DMS 273 (cell line): ENCODE data around the gene TOB1.
"Not testable (repeated sequence)": the region's sequence is repeated elsewhere in the genome, so short reads cannot be mapped to it uniquely, and the experiment has no call there.

Experiments used
- DNase-seq: peaks from one replicate; lab custom pipeline; 2025; ENCODE audit not compliant: unreplicated experiment; lab: John Stamatoyannopoulos, UW

The TOB1 gene

DNA sequence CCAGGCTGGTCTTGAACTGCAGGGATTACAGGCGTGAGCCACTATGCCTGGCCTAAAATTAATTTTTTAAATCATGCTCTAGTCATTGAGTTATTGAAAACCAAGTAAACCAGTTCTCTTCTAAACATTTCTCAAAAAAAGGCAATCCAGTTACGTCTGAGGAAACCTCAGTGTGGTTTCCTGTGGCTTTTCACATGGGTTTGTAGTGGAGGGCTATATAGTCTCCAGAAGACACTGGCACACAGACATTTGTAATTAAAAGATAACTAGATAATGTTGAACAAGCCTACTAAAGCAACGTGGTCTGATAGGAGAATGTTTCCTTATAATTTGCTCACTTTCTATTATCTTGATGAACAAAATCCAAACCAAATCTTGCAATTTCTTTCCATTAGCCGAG is 5.2 kb upstream of the TOB1 start:
- DNase-seq = no peak

DNA sequence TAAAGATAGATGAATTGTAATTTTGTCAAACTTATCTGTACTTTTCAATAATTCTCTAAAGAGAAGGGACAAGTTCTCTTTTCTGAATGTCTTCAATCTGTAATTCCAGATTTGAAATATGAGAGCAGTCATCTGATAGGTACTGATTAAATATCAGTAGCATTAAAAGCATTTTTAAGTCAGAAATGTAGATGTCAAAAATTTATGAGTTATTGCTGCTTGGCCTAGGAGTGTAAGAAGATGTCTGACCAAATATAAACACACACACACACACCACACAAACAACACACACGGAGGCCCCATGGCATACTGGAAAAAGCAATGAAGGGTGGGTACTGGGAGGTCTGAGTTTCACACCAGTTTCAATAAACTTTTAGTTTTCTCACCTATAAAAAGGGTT is 2.4 kb upstream of the TOB1 start:
- DNase-seq = no peak

DNA sequence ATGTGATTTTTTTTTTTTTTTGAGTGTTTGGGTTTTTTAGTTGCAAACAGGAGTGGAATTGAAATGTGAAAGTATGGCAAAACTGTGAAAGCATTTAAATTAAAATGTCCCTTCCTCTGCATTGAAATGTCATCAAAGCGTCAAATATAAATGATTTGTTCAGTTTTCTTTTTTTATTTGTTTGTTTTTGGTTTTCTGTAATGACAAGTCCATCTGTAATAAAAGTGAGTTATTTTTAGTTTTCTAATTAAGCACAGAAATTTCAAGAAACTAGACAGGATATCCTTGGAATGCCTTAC is 1.9 kb upstream of the TOB1 start:
- no peak for DNase-seq

DNA sequence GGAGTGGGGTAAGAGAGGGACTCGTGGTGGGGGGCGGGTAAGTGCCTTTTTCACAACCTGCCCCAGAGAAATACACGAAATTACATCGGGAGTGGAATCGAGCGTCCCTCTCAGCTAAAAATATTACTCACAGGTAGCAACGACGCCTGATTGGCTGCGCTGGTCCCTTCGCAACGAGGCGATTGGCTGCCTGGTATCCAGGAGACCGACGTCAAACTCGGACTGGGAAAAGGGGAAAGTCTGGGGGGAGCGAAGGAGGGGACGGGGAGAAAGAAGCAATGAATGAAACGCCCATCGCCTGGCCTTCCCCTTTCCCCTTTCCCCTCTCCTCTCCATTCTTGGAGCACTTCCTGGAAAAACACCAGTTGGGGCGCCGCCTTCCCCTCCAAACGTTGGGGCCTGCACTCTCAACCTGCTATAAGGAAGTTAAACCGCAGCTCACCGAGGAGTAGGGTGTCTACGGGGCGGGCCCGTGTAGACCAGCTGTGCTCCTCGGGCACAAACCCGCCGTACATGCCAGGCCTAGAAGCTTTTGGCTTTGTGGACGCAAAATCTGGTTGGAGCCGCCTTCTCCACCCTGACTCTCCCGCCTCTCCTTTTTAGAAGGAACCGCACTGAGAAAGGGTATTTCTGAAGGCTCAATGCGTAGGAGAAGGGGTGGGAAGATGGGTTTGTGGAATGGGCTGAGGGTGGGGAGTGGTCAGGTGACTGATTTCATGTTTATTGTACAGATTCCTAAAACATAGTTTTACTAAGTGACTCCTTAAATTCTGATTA is 1.4 kb upstream of the TOB1 start:
- peak; percentile 99 for DNase-seq

DNA sequence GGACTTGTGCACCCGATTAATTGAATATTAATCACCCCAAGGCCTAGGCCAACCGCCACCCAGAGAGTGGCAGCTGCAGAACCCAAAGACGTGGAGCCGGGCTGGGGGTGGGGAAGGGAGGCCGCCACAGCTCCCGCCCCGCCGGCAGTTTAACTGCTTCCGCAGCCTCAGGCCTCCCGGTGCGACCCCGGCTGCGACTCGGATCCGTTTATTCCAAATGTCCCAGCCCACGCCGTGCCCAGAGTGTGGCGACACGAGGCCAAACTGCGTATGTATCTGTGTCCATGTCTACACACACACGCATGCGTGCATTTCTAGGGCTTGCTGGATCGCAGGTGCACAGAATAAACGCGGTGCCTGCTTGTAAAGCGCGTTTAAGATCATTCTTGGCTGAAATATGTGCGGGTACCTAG is 802 bp upstream of the TOB1 start:
- peak; percentile 93 for DNase-seq

DNA sequence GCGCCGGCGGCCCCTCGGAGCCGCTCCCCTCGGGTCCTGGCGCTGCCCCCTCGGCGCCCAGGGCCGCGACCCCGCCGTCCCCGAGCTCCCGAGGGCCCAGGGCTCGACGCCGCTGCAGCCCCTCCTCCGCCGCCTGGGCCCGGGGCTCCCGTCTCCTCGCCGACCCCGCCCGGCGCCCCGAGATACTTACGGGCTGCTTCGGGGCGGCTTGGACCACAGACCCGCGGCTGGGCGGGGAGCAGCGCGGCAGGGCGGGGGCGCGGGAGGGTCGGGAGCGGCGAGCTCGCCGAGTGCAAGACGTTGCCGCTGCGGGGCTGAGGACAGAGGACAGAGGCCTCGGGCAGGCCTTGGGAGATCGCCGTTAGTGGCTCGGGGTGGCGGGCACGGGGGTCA is 290 bp downstream of the TOB1 start:
- no peak for DNase-seq

DNA sequence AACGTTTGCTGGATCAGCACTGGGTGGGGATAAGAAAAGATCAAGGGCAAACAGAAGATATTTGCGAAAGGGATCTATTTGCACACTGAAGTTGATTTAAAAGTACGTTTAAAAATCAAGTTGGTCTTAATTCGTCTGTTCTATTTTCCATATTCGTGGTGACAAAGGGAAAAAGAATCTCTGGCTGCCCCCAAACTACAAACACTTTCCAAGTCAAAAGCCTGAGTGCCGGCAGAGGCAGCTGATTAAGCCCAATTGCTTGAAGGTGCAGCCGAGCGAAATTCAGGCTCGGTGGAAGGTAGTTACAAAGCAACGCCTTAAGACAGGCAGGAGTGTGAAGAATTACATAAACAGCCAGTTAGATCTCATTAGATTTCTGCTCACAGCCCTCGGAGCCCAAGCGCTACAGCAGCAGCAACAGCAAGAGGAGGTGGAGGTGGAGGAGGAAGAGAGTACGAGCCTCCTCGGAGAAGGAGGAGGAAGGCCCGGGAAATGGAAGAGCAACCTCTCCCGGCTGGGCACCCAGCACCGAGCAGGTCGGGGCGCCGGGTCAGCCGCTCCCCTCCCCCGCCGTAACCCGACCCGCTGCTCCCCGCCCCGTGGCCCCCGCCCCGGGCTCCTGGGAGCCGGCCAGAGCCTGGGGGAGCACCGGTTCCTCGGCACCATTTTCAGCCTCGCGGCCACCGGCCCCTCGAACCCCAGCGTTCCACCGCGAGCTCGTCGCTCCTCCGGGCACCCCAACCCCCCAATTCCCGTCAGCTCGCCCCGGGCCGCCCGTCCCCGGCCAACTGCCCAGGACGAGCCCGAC is 890 bp downstream of the TOB1 start:
- peak; percentile 82 for DNase-seq

DNA sequence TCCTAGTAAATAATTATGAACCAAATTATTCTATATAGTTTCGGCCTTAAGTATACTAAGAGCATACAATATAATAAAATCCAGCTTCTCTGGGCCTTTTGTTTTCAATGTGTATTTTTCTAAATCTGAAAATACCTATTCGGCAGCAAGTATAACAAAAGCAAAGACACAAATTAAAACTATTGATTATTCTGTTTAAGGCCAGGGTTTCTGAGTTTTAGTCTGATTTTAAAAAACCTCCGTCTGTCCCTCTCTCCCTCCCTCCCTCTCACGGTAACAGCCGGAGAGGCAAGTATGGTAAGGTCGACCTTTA is 1.5 kb downstream of the TOB1 start:
- no peak for DNase-seq

DNA sequence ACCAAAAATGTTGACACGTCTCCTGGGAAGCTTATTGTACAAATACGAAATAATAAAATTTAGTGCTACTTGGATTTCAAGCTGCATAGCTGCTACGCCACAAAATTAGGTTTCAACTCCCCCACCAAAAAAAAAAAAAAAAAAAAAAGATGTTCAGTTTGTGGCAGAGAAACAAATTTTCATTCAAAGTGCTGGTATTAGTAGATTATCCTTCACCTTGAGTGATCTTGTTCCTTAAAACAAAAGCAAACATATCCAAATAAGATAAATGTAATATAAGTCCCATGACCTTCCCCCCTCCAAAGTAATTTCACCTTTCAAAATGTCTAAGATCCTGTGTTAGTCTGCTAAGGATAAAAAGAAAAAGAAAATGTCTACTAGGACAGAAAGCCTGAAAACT is 2.2 kb downstream of the TOB1 start:
- DNase-seq = no peak

DNA sequence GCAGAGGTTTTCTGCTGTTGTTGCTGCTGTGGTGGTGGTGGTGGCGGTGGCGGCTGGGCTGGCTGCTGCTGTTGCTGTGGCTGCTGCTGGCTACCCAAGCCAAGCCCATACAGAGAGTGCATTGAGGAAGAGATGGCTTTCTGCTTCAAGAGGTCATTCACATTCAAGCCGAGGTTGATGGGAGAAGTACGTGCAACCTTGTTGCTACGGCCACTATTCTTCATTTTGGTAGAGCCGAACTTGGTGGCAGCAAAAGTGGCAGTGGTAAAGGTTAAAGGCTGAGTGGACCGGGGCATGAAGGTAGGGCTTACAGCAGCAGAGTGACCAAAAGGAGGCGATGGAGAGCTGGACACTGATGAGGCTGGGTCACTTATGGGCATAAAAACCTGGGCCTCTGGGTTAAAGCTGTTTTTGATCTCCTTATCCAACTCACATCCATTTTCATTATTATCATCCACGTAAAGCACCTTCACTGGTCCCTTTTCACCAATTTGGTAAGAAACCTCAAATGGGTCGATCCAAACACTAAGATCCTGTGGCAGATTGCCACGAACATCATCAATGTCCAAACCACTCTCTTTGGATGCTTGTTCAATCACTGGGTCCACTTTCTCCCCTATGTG is 2.8 kb downstream of the TOB1 start:
- peak; percentile 58 for DNase-seq

DNA sequence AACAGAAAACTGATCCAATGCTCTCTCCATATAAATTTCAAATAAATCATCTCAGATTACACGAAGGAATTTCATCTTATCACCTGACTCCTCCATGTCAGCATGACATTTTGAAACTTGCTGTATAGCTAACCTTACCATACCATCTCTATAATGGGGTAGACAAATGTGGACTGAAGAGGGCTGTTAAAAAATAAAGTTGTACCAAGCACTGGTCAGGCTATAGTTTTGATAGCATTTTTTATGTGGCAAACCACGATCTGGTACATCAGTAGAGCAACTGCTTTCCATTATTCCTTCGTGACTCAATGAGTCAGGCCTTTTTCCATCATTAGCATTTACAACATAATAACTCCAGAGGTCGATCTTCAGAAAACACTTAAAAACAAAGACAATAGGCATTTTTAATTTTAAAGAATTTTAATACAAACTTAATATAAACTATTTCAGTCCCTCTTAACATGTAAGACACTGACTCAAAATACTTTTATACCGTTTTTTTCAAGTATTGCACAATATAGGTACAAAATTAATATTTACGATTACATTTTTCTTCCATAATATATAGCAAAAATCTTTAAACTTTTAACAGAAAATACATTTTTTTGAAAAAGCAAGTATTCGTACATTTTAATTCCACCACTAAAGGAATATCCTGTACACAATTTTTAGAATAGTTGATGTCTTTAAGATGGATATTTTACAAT is 4.2 kb downstream of the TOB1 start:
- no peak for DNase-seq

DNA sequence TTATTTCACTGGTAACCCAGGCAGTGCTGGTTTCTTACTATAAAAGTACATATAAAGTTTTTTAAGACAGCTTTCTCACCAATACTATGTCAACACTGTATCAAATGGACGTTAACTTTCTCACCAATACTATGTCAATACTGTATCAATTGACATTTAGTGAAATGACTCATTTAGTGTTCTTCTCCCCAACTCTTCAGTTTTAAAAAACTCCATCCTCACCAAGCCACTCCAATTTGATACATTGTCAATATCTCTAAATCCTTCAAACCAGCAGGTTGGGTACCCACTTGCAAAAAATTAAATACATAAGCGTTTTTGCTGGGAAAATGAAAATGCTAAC is 4.8 kb downstream of the TOB1 start:
- DNase-seq = no peak

DNA sequence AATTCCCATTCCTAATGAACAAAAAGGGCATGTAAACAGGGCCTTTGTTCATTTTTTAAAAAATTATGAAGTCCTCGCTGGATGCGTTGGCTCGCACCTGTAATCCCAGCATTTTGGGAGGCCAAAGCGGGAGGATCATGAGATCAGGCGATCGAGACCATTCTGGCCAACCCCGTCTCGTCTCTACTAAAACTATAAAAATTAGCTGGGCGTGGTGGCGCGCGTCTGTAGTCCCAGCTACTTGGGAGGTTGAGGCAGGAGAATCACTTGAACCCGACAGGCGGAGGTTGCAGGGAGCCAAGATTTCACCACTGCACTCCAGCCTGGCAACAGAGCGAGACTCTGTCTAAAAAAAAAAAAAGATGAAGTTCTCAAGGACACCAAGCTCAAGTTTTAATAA is 6.4 kb downstream of the TOB1 start:
- DNase-seq = not testable (repeated sequence)

DNA sequence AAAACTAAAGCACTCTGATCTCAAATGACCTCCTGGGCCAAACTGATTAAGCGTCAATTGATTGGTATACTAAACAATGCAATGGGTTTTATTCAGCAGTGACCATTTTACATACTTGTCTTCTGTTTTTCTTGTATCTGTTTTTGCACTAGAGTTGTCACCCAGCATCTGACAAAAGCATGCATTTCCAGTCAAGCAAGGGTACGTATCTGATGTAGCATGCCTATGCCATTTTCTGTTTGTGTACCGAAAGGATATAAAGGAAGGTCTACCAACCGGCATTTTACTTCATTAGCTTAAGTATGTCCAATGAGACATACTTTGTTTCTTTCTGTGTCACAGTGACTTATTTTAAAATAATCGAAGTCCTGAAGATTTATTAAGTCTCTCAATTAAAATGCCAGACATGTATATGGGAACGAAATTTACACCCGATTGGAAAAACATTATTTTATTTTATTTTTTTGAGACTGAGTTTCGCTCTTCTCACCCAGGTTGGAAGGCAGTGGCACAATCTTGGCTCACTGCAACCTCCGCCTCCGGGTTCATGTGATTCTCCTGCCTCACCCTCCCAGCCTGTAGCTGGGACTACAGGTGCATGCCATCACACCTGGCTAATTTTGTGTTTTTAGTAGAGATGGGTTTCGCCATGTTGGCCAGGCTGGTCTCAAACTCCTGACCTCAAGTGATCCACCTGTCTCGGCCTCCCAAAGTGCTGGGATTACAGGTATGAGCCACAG is 7.5 kb downstream of the TOB1 start:
- no peak for DNase-seq

DNA sequence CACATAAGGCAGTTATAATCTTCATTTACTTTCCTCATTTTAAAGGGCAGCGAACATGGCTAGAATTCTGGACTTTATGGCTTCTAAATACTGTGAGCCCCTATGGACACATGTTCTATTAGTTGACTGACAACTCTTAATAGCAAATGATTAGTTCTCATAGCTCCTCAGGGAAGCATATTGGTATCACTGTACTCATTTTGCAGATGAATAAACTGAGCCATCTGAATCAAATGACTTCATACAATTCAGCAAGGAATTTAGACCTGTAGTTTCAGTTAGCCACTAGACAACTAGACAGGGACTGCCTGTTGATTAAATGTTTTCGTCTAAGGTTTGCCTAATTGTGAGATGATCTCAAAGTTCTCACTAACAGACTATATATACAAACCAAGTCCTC is 9.7 kb downstream of the TOB1 start:
- no peak for DNase-seq

DNA sequence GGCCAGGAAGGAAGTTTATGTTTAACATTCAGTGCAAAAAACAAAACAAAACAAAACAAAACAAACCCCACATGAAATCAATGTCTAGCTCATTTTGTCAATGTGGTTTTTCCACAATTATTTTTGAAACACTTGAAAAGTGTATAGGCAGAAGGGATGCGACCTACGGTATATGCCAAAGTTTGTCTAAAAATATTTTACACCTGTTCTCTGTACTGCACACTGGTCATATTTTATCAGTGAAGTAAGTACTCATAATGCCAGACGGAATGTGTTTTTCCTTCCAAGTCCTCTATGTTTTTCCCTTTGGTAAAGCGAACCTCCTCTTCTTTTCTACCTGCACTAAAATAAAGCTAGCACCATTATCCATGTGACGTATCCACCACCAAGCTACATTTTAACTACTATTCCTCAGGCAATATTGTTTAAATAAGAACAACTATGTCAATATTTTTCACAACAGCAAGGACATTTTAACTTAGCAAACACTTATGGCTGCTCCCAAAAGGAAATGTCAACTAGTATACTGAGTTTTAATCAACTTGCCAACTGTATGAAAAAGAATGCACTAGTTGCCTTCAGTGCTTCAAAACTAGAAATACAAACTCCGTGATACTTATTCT is 10.3 kb downstream of the TOB1 start:
- no peak for DNase-seq

DNA sequence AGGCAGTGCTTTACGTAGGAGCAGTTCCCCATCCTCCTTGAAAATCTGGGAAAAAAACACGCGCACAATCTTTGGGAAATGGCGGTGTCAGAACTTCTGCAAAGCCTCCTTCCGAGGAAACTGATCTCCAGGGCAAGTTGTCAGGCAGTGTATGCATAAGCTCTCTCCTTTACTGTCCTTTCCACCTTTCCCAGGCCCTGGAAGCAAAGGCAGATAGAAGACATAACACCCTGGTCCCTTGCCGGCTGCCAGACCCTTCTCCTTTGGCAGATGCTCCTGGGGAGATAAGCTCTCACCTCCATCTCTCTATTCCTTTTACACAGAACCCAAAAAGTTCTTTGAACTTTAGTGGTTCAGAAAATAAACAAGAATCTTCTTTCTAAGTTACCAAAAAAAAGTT is 12.4 kb downstream of the TOB1 start:
- no peak for DNase-seq

DNA sequence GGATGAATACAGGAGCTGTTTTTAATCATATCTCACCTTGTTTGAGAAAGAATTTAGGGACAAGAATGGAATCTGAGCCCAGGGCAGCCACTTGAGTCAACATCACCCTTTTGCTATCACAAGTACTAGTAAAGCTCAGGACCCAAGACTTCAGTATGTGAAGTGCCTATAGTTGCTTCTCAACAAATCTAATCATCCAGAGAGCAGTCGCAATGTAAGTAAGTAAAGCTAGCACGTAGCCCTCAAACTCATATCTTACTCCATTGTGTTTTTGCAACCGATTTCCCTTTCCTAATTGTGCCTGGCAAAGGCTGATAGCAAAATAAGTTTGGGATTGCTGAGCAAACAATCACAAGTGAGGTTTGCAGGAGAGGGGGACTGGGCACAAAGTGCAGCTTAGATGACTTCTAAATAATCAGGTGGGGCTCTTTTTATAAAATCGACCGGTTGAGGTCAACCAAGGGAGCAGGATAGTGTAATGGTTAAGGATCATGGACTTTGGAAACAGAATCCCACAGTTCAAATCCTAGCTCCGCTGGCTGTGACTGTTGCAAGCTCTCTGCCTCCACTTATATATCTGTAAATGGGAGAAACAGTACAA is 13.0 kb downstream of the TOB1 start:
- no peak for DNase-seq

DNA sequence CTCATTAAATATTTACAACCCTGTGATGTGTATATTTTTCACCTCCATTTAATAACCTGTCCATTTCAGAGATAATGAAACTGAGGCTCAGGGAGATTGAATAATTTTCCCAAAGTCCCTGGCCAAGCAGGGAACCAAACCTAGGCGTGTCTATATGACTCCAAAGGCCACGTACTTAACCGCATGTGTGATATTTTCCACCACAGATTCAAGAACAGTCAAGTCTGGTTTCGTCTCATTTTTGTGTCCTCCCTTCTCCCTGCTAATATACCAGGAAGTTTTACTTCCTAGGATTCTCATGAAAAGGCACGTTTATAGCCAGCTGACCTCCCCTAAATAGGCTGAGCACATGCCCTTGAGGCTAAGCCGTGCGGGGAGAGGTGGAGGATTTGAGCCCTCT is 15.5 kb downstream of the TOB1 start:
- no peak for DNase-seq

DNA sequence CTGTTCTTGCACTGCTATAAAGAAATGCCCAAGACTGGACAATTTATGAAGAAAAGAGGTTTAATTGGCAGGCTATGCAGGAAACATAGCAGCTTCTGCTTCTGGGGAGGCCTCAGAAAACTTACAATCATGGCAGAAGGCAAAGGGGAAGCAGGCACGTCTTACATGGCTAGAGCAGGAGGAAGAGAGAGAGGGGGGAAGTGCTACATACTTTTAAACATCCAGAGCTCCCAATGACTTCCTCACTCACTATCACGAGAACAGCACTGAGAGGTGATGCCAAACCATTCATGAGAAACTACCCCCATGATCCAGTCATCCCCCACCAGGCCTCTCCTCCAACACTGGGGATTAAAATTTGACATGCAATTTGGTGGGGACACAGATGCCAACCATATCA is 17.4 kb downstream of the TOB1 start:
- no peak for DNase-seq

DNA sequence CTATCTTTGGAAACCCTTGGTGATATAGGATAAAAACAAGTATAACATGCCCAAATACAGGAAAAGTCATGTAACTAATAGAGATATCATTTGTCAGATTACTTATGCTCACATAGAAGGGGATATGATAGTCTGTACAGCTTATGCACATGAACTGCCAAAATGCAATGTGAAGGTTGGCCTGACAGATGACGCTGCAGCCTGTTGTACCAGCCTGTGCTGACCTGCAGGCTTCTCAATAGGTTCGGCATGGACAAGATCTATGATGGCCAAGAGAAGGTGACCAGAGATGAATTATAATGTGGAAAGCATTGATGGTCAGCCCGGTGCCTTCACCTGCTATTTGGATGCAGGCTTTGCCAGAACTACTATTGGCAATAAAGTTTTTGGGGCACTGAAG is 18.1 kb downstream of the TOB1 start:
- no peak for DNase-seq
